ENCODE results near the gene SLC24A3.
A peak's percentile ranks its signal among the peaks of the same experiment; 100 is the strongest.

SLC24A3 gene

GRCh38 chr20:19304389-19304788 lies 91.9 kb downstream of the SLC24A3 start:
- H3F3A ChIP-seq (ENCODE audit: low read depth) = no peaks in the 10 kb centered on the region
- H3K4me3 ChIP-seq (ENCODE audit: low read length, poor library complexity, severe bottlenecking) = no peak overlapping the region
- TF ChIP-seq EZH2phosphoT487 (IDR thresholded peaks at IDR 0.05; ENCODE audit: borderline replicate concordance) = no peak
- no peak for TF ChIP-seq CTCF (conservative IDR thresholded peaks at IDR 0.05; ENCODE audit: low read length)
- no peaks in the 10 kb centered on the region for H3K9me2 ChIP-seq (replicated peaks; ENCODE audit: low read depth, low read length)
- H4K20me1 ChIP-seq (ENCODE audit: insufficient read depth, low read length, poor library complexity, severe bottlenecking) = no peaks in the 10 kb centered on the region
- no peaks in the 10 kb centered on the region for H3K79me2 ChIP-seq (ENCODE audit: insufficient read depth, low read length)
- no peak overlapping the region for H2AFZ ChIP-seq (ENCODE audit: low read length)
- peaks cover 14% of the 10 kb centered on the region for H3K4me1 ChIP-seq (ENCODE audit: insufficient read depth, low read length, poor library complexity, severe bottlenecking)
- no peaks in the 10 kb centered on the region for H3K36me3 ChIP-seq (ENCODE audit: insufficient read depth, low read length)
- H3K9me3 ChIP-seq (ENCODE audit: insufficient read depth, low read depth, low read length) = no peaks in the 10 kb centered on the region
- H3K27me3 ChIP-seq (ENCODE audit: insufficient read depth, low read length, poor library complexity, severe bottlenecking) = no peaks in the 10 kb centered on the region
- no peak overlapping the region for H3K9ac ChIP-seq (ENCODE audit: low read depth, low read length, poor library complexity, severe bottlenecking)
- H3K4me2 ChIP-seq (ENCODE audit: low read depth, low read length, poor library complexity, severe bottlenecking) = peak overlapping the region; percentile 13

GRCh38 chr20:19304886-19305415 lies 92.5 kb downstream of the SLC24A3 start:
- Histone ChIP-seq H2AFZ (ENCODE audit: low read length) (no peak overlapping the region), H3K9me2 (replicated peaks; ENCODE audit: low read depth, low read length) (no peaks in the 10 kb centered on the region), H3F3A (ENCODE audit: low read depth) (no peaks in the 10 kb centered on the region), H3K27me3 (ENCODE audit: insufficient read depth, low read length, poor library complexity, severe bottlenecking) (no peaks in the 10 kb centered on the region), H3K9ac (ENCODE audit: low read depth, low read length, poor library complexity, severe bottlenecking) (no peak overlapping the region), H3K4me2 (ENCODE audit: low read depth, low read length, poor library complexity, severe bottlenecking) (peak overlapping the region; percentile 13), H3K4me3 (ENCODE audit: low read length, poor library complexity, severe bottlenecking) (no peak overlapping the region), H3K4me1 (ENCODE audit: insufficient read depth, low read length, poor library complexity, severe bottlenecking) (peaks cover 14% of the 10 kb centered on the region), H4K20me1 (ENCODE audit: insufficient read depth, low read length, poor library complexity, severe bottlenecking) (no peaks in the 10 kb centered on the region), H3K9me3 (ENCODE audit: insufficient read depth, low read depth, low read length) (no peaks in the 10 kb centered on the region), H3K36me3 (ENCODE audit: insufficient read depth, low read length) (no peaks in the 10 kb centered on the region), H3K79me2 (ENCODE audit: insufficient read depth, low read length) (no peaks in the 10 kb centered on the region)
- TF ChIP-seq CTCF (conservative IDR thresholded peaks at IDR 0.05; ENCODE audit: low read length) (no peak), EZH2phosphoT487 (IDR thresholded peaks at IDR 0.05; ENCODE audit: borderline replicate concordance) (no peak)

- Histone ChIP-seq H3K4me1 (ENCODE audit: insufficient read depth, low read length, poor library complexity, severe bottlenecking) (peaks cover 26% of the 10 kb centered on the region), H3F3A (ENCODE audit: low read depth) (no peaks in the 10 kb centered on the region), H3K4me3 (ENCODE audit: low read length, poor library complexity, severe bottlenecking) (no peak overlapping the region), H3K79me2 (ENCODE audit: insufficient read depth, low read length) (no peaks in the 10 kb centered on the region), H2AFZ (ENCODE audit: low read length) (no peak overlapping the region), H4K20me1 (ENCODE audit: insufficient read depth, low read length, poor library complexity, severe bottlenecking) (no peaks in the 10 kb centered on the region), H3K36me3 (ENCODE audit: insufficient read depth, low read length) (no peaks in the 10 kb centered on the region), H3K9me2 (replicated peaks; ENCODE audit: low read depth, low read length) (no peaks in the 10 kb centered on the region), H3K9me3 (ENCODE audit: insufficient read depth, low read depth, low read length) (no peaks in the 10 kb centered on the region), H3K9ac (ENCODE audit: low read depth, low read length, poor library complexity, severe bottlenecking) (no peak overlapping the region), H3K4me2 (ENCODE audit: low read depth, low read length, poor library complexity, severe bottlenecking) (no peak overlapping the region), H3K27me3 (ENCODE audit: insufficient read depth, low read length, poor library complexity, severe bottlenecking) (no peaks in the 10 kb centered on the region)
- TF ChIP-seq EZH2phosphoT487 (IDR thresholded peaks at IDR 0.05; ENCODE audit: borderline replicate concordance) (no peak), CTCF (conservative IDR thresholded peaks at IDR 0.05; ENCODE audit: low read length) (no peak)
Observed at GRCh38 chr20:19308146-19308545, 95.7 kb downstream of the SLC24A3 start.
